ENCODE data around the gene VPS52. TPM values are rescaled to one million over a fixed set of nuclear protein-coding genes. Genes with fewer than 3 reads are reported as not detected.

The VPS52 gene
- total and polyA plus RNA-seq, 9 of the 15 experiments (the other 6 are each of a cell fraction or from before 2014, with no cell fraction given) = 24.4 to 103 (median 40.2) TPM

DNA sequence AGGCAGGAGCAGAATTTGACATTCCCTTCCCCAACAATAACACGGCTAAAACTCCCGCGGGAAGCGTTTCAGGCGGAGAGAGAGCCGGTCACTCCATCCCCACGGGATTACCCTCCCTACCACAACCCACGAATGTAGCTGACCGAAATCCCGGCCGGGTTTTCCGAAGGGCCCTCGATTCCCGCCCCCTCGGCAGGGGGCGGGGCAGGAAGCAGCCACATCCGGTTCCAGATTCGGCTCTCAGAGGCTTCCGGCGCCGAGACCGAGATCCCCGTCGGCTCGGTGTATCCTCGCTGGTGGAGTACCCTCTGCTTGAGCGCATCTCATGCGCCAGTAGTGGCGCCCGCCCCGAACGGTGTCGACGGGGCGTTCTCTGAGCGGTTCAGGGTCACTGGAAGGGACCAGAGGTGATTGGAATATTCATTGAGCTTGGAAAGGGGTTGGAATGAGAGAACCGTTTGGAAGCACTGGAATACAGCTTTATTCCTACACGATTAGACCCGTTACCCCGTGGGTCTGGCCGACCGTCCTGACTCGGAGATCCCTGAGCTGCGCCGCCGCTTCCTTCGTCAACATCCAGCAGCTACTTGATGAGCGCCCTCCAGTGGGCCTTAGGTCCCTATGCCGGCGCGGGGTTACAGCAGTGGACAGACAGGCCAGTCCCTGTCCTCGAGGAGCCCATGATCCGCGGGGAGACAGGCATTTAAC is 27.7 kb upstream of the VPS52 start (continued):
- TF ChIP-seq NR4A1 (CRISPR knock-in tag; IDR thresholded peaks at IDR 0.05) (no peak), NR4A1 (tag; IDR thresholded peaks at IDR 0.05) (peak; percentile 58), NFXL1 (CRISPR knock-in tag; IDR thresholded peaks at IDR 0.05) (no peak), EP300 (IDR thresholded peaks at IDR 0.05; ENCODE audit: low read length) (peak; percentile 46), ZNF232 (CRISPR knock-in tag; IDR thresholded peaks at IDR 0.05) (0 out of 2 replicates have a peak, but pooled peaks have one; percentile 13), PTBP1 (IDR thresholded peaks at IDR 0.05; ENCODE audit: low read depth, low read length) (0 out of 2 replicates have a peak, but pooled peaks have one; percentile 41), CBFA2T3 (IDR thresholded peaks at IDR 0.05) (no peak), MAFF (IDR thresholded peaks at IDR 0.05; ENCODE audit: low read length) (no peak), HEY1 (CRISPR knock-in tag; IDR thresholded peaks at IDR 0.05; ENCODE audit: borderline replicate concordance) (no peak), TSC22D4 (tag; IDR thresholded peaks at IDR 0.05) (no peak), STAT5A (IDR thresholded peaks at IDR 0.05; ENCODE audit: borderline replicate concordance, low read length) (no peak), EWSR1 (IDR thresholded peaks at IDR 0.05; ENCODE audit: borderline replicate concordance, low read depth, partially characterized antibody) (no peak), NR2F6 (CRISPR knock-in tag; IDR thresholded peaks at IDR 0.05) (peak; percentile 15; the same call in 1 of the 2 replicates), ZSCAN32 (CRISPR knock-in tag; IDR thresholded peaks at IDR 0.05) (peak; percentile 58; the same call in 1 of the 2 replicates), ZNF263 (CRISPR knock-in tag; IDR thresholded peaks at IDR 0.05; ENCODE audit: borderline replicate concordance) (peak; percentile 69), ZNF324 (CRISPR knock-in tag; IDR thresholded peaks at IDR 0.05) (no peak), KLF10 (CRISPR knock-in tag; IDR thresholded peaks at IDR 0.05) (no peak), ZNF717 (CRISPR knock-in tag; IDR thresholded peaks at IDR 0.05) (no peak), ZNF140 (CRISPR knock-in tag; IDR thresholded peaks at IDR 0.05) (no peak), SAFB2 (IDR thresholded peaks at IDR 0.05; ENCODE audit: borderline replicate concordance, low read depth, low read length, severe bottlenecking) (no peak)
- TF ChIP-seq, protein P1, sequence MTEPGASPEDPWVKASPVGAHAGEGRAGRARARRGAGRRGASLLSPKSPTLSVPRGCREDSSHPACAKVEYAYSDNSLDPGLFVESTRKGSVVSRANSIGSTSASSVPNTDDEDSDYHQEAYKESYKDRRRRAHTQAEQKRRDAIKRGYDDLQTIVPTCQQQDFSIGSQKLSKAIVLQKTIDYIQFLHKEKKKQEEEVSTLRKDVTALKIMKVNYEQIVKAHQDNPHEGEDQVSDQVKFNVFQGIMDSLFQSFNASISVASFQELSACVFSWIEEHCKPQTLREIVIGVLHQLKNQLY (CRISPR knock-in tag; conservative IDR thresholded peaks at IDR 0.05) = peak; percentile 54 to 88
- TF ChIP-seq, protein P2, sequence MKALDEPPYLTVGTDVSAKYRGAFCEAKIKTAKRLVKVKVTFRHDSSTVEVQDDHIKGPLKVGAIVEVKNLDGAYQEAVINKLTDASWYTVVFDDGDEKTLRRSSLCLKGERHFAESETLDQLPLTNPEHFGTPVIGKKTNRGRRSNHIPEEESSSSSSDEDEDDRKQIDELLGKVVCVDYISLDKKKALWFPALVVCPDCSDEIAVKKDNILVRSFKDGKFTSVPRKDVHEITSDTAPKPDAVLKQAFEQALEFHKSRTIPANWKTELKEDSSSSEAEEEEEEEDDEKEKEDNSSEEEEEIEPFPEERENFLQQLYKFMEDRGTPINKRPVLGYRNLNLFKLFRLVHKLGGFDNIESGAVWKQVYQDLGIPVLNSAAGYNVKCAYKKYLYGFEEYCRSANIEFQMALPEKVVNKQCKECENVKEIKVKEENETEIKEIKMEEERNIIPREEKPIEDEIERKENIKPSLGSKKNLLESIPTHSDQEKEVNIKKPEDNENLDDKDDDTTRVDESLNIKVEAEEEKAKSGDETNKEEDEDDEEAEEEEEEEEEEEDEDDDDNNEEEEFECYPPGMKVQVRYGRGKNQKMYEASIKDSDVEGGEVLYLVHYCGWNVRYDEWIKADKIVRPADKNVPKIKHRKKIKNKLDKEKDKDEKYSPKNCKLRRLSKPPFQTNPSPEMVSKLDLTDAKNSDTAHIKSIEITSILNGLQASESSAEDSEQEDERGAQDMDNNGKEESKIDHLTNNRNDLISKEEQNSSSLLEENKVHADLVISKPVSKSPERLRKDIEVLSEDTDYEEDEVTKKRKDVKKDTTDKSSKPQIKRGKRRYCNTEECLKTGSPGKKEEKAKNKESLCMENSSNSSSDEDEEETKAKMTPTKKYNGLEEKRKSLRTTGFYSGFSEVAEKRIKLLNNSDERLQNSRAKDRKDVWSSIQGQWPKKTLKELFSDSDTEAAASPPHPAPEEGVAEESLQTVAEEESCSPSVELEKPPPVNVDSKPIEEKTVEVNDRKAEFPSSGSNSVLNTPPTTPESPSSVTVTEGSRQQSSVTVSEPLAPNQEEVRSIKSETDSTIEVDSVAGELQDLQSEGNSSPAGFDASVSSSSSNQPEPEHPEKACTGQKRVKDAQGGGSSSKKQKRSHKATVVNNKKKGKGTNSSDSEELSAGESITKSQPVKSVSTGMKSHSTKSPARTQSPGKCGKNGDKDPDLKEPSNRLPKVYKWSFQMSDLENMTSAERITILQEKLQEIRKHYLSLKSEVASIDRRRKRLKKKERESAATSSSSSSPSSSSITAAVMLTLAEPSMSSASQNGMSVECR (CRISPR knock-in tag; IDR thresholded peaks at IDR 0.05) = peak; percentile 69
- TF ChIP-seq, protein P3, sequence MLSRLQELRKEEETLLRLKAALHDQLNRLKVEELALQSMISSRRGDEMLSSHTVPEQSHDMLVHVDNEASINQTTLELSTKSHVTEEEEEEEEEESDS (CRISPR knock-in tag; IDR thresholded peaks at IDR 0.05) = no peak
- TF ChIP-seq, protein P4, sequence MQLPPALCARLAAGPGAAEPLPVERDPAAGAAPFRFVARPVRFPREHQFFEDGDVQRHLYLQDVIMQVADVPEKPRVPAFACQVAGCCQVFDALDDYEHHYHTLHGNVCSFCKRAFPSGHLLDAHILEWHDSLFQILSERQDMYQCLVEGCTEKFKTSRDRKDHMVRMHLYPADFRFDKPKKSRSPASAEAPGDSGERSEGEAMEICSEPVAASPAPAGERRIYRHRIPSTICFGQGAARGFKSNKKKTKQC (CRISPR knock-in tag; IDR thresholded peaks at IDR 0.05) = 0 out of 2 replicates have a peak, but pooled peaks have one; percentile 78
